ENCODE measurements around the gene KIF26B. TPM values are rescaled to one million over a fixed set of nuclear protein-coding genes. Genes with fewer than 3 reads are reported as not detected.

The KIF26B gene
- total RNA-seq, 1 experiment from 2014 or later, result 0.04 TPM

DNA sequence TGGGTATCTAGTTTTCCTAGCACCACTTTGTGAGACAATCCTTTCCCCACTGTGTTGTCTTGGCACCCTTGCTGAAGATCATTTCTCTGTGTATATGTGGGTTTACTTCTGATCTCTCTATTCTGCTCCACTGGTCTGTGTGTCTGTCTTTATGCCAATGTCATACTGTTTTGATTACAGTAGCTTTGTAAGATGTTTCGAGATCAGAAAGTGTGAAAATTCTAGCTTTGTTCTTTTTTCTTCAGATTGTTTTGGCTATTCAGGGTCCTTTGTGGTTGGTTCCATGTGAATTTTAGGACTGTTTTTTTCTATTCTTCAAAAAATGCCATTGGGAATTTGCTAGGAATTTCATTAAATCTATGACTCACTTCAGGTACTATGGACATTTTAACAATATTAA, 116.2 kb downstream of the KIF26B start:
- intact Hi-C loops (cut with micrococcal nuclease), result loop anchor here (10.0 kb wide), 1 partner anchor 196 kb away; no protein-coding TSS in a partner anchor
- TF ChIP-seq, protein P1, sequence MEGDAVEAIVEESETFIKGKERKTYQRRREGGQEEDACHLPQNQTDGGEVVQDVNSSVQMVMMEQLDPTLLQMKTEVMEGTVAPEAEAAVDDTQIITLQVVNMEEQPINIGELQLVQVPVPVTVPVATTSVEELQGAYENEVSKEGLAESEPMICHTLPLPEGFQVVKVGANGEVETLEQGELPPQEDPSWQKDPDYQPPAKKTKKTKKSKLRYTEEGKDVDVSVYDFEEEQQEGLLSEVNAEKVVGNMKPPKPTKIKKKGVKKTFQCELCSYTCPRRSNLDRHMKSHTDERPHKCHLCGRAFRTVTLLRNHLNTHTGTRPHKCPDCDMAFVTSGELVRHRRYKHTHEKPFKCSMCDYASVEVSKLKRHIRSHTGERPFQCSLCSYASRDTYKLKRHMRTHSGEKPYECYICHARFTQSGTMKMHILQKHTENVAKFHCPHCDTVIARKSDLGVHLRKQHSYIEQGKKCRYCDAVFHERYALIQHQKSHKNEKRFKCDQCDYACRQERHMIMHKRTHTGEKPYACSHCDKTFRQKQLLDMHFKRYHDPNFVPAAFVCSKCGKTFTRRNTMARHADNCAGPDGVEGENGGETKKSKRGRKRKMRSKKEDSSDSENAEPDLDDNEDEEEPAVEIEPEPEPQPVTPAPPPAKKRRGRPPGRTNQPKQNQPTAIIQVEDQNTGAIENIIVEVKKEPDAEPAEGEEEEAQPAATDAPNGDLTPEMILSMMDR (conservative IDR thresholded peaks at IDR 0.05; ENCODE audit: low read depth, low read length), result no peak
- TF ChIP-seq EZH2 (IDR thresholded peaks at IDR 0.05; ENCODE audit: low read length, unreplicated experiment) (no peak), EZH2phosphoT487 (IDR thresholded peaks at IDR 0.05; ENCODE audit: borderline replicate concordance, low read length) (no peak)
- no peak overlapping the region for H3K9ac ChIP-seq (ENCODE audit: low read length)

DNA sequence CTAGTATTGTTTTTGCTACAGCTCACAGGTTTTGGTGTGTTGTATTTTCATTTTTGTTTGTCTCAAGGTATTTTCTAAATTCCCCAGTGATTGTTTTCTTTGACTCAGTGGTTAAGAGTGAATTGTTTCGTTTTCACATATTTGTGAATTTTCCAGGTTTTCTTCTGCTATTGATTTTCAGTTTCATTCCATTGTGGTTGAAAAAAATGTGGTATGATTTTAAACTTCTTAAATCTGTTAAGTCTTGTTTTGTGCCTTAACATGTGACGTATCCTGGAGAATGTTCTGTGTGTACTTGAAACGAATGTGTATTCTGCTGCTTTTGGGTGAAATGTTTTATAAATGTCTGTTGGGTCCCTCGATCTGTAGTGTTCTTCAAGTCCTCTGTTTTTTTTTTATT, 117.9 kb downstream of the KIF26B start:
- H3K9me3 ChIP-seq (ENCODE audit: low read length), result peaks cover 16% of the 10 kb centered on the region
- H3K9me2 ChIP-seq (replicated peaks; ENCODE audit: low read length), result no peaks in the 10 kb centered on the region
- no TSS peak for BruUV-seq (replicated peaks)
- intact Hi-C loops (cut with micrococcal nuclease), result loop anchor here (10.0 kb wide), 1 partner anchor 198 kb away; no protein-coding TSS in a partner anchor
- no peak overlapping the region for H2AFZ ChIP-seq (ENCODE audit: low read length)
- no peaks in the 10 kb centered on the region for H3F3A ChIP-seq (ENCODE audit: low read length, unreplicated experiment)
- H3K9ac ChIP-seq (ENCODE audit: low read length), result no peak overlapping the region
- no peaks in the 10 kb centered on the region for H3K36me3 ChIP-seq (ENCODE audit: low read depth, low read length)
- no peaks in the 10 kb centered on the region for H3K79me2 ChIP-seq (ENCODE audit: low read length)
- TF ChIP-seq, protein P1 (conservative IDR thresholded peaks at IDR 0.05; ENCODE audit: low read depth, low read length), result no peak
- TF ChIP-seq EZH2 (IDR thresholded peaks at IDR 0.05; ENCODE audit: low read length, unreplicated experiment) (no peak), EZH2phosphoT487 (IDR thresholded peaks at IDR 0.05; ENCODE audit: borderline replicate concordance, low read length) (no peak)
- ChIA-PET POLR2A (ENCODE audit: unreplicated experiment) (no interaction called here), CTCF (no interaction called here)
- H3K27me3 ChIP-seq (ENCODE audit: low read length), result peaks cover 49% of the 10 kb centered on the region
- DNase-seq (no peak), ATAC-seq (no peak)
- H4K20me1 ChIP-seq (ENCODE audit: low read length), result no peaks in the 10 kb centered on the region
- no peak overlapping the region for H3K4me3 ChIP-seq (ENCODE audit: low read length)
- H3K4me2 ChIP-seq (ENCODE audit: low read length), result no peak overlapping the region
- no peak overlapping the region for H3K27ac ChIP-seq (ENCODE audit: low read length)
- H3K4me1 ChIP-seq (ENCODE audit: insufficient read depth, low read length), result no peaks in the 10 kb centered on the region

More for the DNA sequence above, 116.2 kb downstream of the KIF26B start:
- peaks cover 16% of the 10 kb centered on the region for H3K9me3 ChIP-seq (ENCODE audit: low read length)
- H3K27me3 ChIP-seq (ENCODE audit: low read length), result peaks cover 51% of the 10 kb centered on the region
- DNase-seq, result no peak
- no peaks in the 10 kb centered on the region for H3K4me1 ChIP-seq (ENCODE audit: insufficient read depth, low read length)
- no peaks in the 10 kb centered on the region for H3K9me2 ChIP-seq (replicated peaks; ENCODE audit: low read length)
- no peaks in the 10 kb centered on the region for H3F3A ChIP-seq (ENCODE audit: low read length, unreplicated experiment)
- no peak overlapping the region for H2AFZ ChIP-seq (ENCODE audit: low read length)
- H4K20me1 ChIP-seq (ENCODE audit: low read length), result no peaks in the 10 kb centered on the region
- H3K4me2 ChIP-seq (ENCODE audit: low read length), result no peak overlapping the region
- no peak overlapping the region for H3K4me3 ChIP-seq (ENCODE audit: low read length)
- ATAC-seq, result no peak
- ChIA-PET POLR2A (ENCODE audit: unreplicated experiment) (no interaction called here), CTCF (no interaction called here)
- BruUV-seq (replicated peaks), result no TSS peak
- H3K27ac ChIP-seq (ENCODE audit: low read length), result no peak overlapping the region
- H3K79me2 ChIP-seq (ENCODE audit: low read length), result no peaks in the 10 kb centered on the region
- H3K36me3 ChIP-seq (ENCODE audit: low read depth, low read length), result no peaks in the 10 kb centered on the region

DNA sequence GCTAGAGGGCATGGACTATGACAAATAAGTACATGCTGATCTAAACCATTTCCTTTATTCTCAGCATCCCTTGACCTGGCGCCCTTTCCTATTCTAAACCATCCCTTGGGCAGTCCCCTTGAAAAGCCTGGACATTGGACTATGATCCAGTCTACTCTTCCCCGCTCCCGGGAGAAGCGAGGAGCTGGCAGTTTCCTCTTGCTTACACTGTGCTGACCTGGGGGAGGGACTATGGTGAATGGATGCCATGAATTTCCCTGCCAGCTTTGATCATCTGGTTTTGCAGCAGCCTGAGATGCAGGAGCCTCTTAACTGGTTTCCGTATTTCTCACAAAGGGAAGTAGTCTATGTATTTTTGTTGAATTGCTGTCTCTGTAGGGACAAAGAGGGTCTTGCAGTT, 121.7 kb downstream of the KIF26B start:
- BruUV-seq (replicated peaks), result no TSS peak
- Histone ChIP-seq H3K9ac (ENCODE audit: low read length) (no peak overlapping the region), H3K4me3 (ENCODE audit: low read length) (no peak overlapping the region), H4K20me1 (ENCODE audit: low read length) (no peaks in the 10 kb centered on the region), H3K79me2 (ENCODE audit: low read length) (no peaks in the 10 kb centered on the region), H3K27ac (ENCODE audit: low read length) (no peak overlapping the region), H3K36me3 (ENCODE audit: low read depth, low read length) (no peaks in the 10 kb centered on the region), H3K4me1 (ENCODE audit: insufficient read depth, low read length) (no peaks in the 10 kb centered on the region), H2AFZ (ENCODE audit: low read length) (no peak overlapping the region), H3F3A (ENCODE audit: low read length, unreplicated experiment) (no peaks in the 10 kb centered on the region), H3K27me3 (ENCODE audit: low read length) (peaks cover 39% of the 10 kb centered on the region), H3K4me2 (ENCODE audit: low read length) (no peak overlapping the region), H3K9me2 (replicated peaks; ENCODE audit: low read length) (no peaks in the 10 kb centered on the region), H3K9me3 (ENCODE audit: low read length) (peaks cover 7% of the 10 kb centered on the region; the same call in 1 of the 2 replicates)
- intact Hi-C loops (cut with micrococcal nuclease), result loop anchor here (10.0 kb wide), 1 partner anchor 202 kb away; no protein-coding TSS in a partner anchor
- POLR2A ChIA-PET (ENCODE audit: unreplicated experiment), result no interaction called here
- no peak for ATAC-seq
- CTCF ChIA-PET, result no interaction called here
- DNase-seq, result no peak
- no peak for TF ChIP-seq EZH2 (IDR thresholded peaks at IDR 0.05; ENCODE audit: low read length, unreplicated experiment)
- no peak for TF ChIP-seq EZH2phosphoT487 (IDR thresholded peaks at IDR 0.05; ENCODE audit: borderline replicate concordance, low read length)
- TF ChIP-seq, protein P1 (conservative IDR thresholded peaks at IDR 0.05; ENCODE audit: low read depth, low read length), result no peak
